GM12801 (cell line): Measurements from ENCODE around the gene SCUBE1.

Experiments
- CTCF ChIP-seq: IDR thresholded peaks from one replicate; pipeline ENCODE4 v1.5.1; 2011; ENCODE audit warnings: control low read depth; ENCODE audit not compliant: insufficient read length; ENCODE audit errors: extremely low read depth

SCUBE1 gene

GRCh38 chr22:43228863-43229262 is 114.3 kb downstream of the SCUBE1 start:
- TF ChIP-seq CTCF: no peak

GRCh38 chr22:43228330-43228729 is 114.8 kb downstream of the SCUBE1 start:
- no peak for TF ChIP-seq CTCF

GRCh38 chr22:43227239-43227630 is 115.9 kb downstream of the SCUBE1 start:
- no peak for TF ChIP-seq CTCF

DNA sequence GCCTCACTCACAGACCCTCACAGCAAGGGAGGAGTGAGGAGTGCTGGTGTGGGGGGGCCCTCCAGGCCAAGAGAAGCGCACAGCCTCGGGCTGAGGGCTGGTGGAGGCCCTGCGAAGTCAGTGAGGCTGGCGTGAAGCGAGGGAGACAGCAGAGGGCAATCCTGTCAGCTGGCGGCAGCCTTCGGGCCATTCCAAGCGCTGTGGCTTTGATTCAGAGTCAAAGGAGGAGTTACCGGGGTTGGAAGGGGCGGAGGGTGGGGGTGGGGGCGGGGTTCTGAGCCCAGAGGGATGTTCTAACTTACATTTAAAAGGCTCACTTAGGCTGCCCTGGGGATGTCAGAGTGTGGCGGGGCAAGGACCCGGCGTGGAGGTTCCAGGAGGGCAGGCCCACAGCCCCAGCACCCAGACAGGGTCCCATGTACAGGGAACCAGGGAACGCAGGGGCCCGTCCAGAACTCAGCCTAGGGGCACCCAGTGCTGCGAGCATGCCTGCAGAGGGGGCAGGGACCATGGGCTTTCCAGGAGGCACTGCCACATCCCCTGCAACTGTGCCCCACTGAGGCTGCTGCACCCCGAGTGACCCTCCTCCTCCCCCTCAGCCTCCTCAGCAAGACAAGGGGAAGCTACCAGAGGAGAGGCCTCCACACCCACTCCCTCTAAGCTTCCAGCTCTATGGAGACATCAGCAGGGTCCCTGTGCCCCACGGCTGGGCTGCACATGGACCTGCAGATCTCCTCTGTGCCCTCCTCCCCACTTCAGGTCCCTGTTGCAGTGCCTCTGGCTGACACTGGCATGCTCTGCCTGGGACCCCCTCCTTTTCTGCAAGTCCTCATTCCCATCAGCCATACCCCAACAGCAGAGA is 116.6 kb downstream of the SCUBE1 start:
- no peak for TF ChIP-seq CTCF

GRCh38 chr22:43225609-43226008 is 117.6 kb downstream of the SCUBE1 start:
- TF ChIP-seq CTCF: no peak

DNA sequence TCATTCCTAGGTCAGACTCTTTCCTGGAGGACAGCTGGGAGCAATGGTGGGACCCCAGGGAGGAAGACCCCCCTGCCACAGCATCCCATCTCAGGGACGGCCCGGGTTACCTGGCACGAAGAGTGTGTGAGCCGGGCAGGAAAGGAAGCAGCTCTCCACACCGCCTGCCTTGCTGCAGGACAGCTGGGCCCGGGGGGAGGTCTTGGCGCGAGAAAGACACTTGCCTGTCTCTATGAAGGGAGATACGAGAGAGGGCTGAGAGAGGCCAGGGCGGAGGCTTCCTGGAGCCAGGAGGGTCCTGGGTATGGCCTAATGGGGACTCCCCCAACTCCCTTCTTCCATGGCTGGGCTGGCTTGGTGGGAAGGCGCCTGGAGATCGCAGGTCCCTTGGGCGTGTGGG is 120.2 kb downstream of the SCUBE1 start:
- no peak for TF ChIP-seq CTCF

DNA sequence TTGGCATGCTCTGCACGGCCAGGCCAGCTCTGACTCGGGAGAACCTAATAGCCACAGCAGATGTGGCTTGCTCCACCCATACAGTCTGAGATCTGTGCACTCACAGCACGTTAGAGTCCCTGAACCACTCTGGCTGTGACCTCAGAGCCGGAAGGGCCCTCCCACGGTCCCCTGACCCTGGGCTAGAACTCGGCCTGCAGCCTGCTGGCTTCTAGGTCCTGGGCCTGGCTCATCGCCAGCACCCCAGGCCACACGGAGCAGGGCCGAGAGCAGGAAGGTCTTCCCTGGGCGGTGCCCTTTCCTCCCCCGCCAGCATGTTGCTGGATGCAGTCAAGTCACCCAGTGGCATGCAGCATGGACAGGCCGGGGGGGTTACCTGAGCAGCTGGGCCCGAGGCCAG is 120.9 kb downstream of the SCUBE1 start:
- TF ChIP-seq CTCF: no peak
